WERI-Rb-1 (cell line): ENCODE measurements around the gene GNL3.

Source experiments
- DNase-seq: peaks from one replicate; pipeline ENCODE4 v3.0.0-alpha.2; 2020
- H3K27ac ChIP-seq: fragments of 250-450 bp; sonication (Bioruptor Pico); 2 replicates; pipeline ENCODE4 v1.5.1; 2020; ENCODE audit warnings: mild to moderate bottlenecking, moderate library complexity
- H3K27me3 ChIP-seq: fragments of 250-450 bp; sonication (Bioruptor Pico); 2 replicates; pipeline ENCODE4 v1.5.1; 2021; ENCODE audit warnings: mild to moderate bottlenecking, low read depth, moderate library complexity; ENCODE audit not compliant: insufficient read depth, severe bottlenecking
- H3K36me3 ChIP-seq: fragments of 250-450 bp; sonication (Bioruptor Pico); 2 replicates; pipeline ENCODE4 v1.5.1; 2020; ENCODE audit warnings: mild to moderate bottlenecking, moderate library complexity
- H3K4me3 ChIP-seq: 2 replicates; pipeline ENCODE4 v1.5.1; 2011; ENCODE audit warnings: low read depth, mild to moderate bottlenecking, control low read depth, low read length
- H3K9me3 ChIP-seq: fragments of 250-450 bp; sonication (Bioruptor Pico); 2 replicates; pipeline ENCODE4 v1.5.1; 2021; ENCODE audit warnings: mild to moderate bottlenecking, moderate library complexity; ENCODE audit not compliant: severe bottlenecking
- CTCF ChIP-seq: IDR thresholded peaks from 2 replicates; pipeline ENCODE4 v1.5.1; 2011; ENCODE audit warnings: low read depth, mild to moderate bottlenecking, control low read depth, inconsistent platforms, low read length

The GNL3 gene

DNA sequence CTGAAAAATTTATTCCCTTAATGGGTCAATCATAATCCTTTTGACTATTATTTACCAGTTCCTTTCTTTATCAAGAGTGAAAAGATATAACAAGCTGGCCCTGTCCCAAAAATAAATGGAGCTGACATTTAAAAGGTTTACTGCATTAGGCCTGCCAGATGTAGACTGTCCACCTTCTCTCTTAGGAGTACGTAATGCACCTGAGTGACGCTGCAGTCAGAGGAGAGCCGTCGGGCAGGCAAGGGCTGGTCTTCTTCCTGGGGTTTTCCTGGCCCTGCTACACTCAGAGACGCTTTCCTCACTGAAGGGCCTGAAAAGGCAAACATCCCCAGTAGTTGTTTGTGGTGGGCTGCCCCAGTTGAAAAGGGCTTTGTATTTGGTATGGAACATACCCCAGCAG is 57.3 kb downstream of the GNL3 start:
- TF ChIP-seq CTCF: no peak
- DNase-seq: no peak
- H3K27ac ChIP-seq: no peak overlapping the region
- no peaks in the 10 kb centered on the region for H3K9me3 ChIP-seq
- H3K27me3 ChIP-seq: no peaks in the 10 kb centered on the region
- H3K4me3 ChIP-seq: no peak overlapping the region
- peaks cover 80% of the 10 kb centered on the region for H3K36me3 ChIP-seq

- Histone ChIP-seq H3K36me3 (peaks cover 81% of the 10 kb centered on the region), H3K27ac (no peak overlapping the region), H3K9me3 (no peaks in the 10 kb centered on the region), H3K27me3 (no peaks in the 10 kb centered on the region), H3K4me3 (no peak overlapping the region)
- DNase-seq: no peak
- no peak for TF ChIP-seq CTCF
Observed at GRCh38 chr3:52743721-52744120, 57.9 kb downstream of the GNL3 start.
